ENCODE measurements around the gene TRIM3.

DNA sequence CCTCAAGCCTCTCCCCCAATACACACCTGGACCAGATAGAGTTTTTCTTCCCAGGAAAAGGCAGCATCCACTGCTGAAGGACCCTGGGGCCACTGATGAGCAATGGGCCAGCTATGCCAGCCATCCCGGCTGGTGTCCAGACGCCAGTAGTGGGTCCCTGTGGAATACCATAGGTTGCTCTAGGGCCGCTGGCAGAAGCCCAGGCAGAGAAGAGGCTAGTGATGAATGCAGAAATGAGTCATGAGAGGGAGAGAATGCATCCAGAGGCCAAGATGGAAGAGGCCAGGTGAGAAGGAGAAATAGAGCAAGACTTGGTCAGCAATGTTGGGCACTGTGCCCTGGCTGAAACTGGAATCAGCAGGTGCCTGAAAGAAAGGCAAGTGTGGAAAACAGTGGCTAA, 41.9 kb downstream of the TRIM3 start:
- TF ChIP-seq, protein P1, sequence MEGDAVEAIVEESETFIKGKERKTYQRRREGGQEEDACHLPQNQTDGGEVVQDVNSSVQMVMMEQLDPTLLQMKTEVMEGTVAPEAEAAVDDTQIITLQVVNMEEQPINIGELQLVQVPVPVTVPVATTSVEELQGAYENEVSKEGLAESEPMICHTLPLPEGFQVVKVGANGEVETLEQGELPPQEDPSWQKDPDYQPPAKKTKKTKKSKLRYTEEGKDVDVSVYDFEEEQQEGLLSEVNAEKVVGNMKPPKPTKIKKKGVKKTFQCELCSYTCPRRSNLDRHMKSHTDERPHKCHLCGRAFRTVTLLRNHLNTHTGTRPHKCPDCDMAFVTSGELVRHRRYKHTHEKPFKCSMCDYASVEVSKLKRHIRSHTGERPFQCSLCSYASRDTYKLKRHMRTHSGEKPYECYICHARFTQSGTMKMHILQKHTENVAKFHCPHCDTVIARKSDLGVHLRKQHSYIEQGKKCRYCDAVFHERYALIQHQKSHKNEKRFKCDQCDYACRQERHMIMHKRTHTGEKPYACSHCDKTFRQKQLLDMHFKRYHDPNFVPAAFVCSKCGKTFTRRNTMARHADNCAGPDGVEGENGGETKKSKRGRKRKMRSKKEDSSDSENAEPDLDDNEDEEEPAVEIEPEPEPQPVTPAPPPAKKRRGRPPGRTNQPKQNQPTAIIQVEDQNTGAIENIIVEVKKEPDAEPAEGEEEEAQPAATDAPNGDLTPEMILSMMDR (IDR thresholded peaks at IDR 0.05; ENCODE audit: low read length): no peak
- TF ChIP-seq EZH2 (IDR thresholded peaks at IDR 0.05; ENCODE audit: borderline replicate concordance, low read length): no peak

Measured in OCI-LY1 (cell line).